Lung (tissue), 12 donors: ENCODE measurements around the gene MOB3C. TPM values are rescaled to one million over a fixed set of nuclear protein-coding genes. Genes with fewer than 3 reads are reported as not detected.
A peak's percentile ranks its signal among the peaks of the same experiment; 100 is the strongest.

Experiments used
- ATAC-seq: fragments of 200-7000 bp; cut with Tn5 transposase; one replicate; pipeline ENCODE4 v1.9.1; 2020; ENCODE audit warnings: moderate number of reproducible peaks; ENCODE audit not compliant: insufficient read depth, low FRiP score
- DNase-seq, 3 donors: peaks; one replicate each; pipeline ENCODE4 v3.0.0-alpha.2; 2013 to 2017
- H3K27ac ChIP-seq, 2 donors: one replicate each; pipeline ENCODE4 v1.5.1; 2013; ENCODE audit warnings: mild to moderate bottlenecking in 2 of 2, moderate library complexity in 2 of 2, control low read depth in 1 of 2, inconsistent platforms in 1 of 2, low read depth in 1 of 2, low read length in 1 of 2
- H3K27me3 ChIP-seq, 3 donors: one replicate each; pipeline ENCODE4 v1.5.1; 2013; ENCODE audit warnings: low read length in 2 of 3; ENCODE audit not compliant: control insufficient read depth in 3 of 3, insufficient read depth in 3 of 3
- H3K36me3 ChIP-seq, 4 donors: one replicate each; pipeline ENCODE4 v1.5.1; 2013; ENCODE audit warnings: low read length in 4 of 4, mild to moderate bottlenecking in 1 of 4, moderate library complexity in 1 of 4; ENCODE audit not compliant: control insufficient read depth in 4 of 4, insufficient read depth in 4 of 4
- H3K4me1 ChIP-seq, 5 donors: one replicate each; pipeline ENCODE4 v1.5.1; 2013; ENCODE audit warnings: low read length in 5 of 5, mild to moderate bottlenecking in 2 of 5, moderate library complexity in 1 of 5; ENCODE audit not compliant: control insufficient read depth in 5 of 5, insufficient read depth in 5 of 5
- H3K4me3 ChIP-seq: one replicate; pipeline ENCODE4 v1.5.1; 2013; ENCODE audit warnings: mild to moderate bottlenecking, control low read depth, moderate library complexity
- H3K9ac ChIP-seq, 2 donors: one replicate each; pipeline ENCODE4 v1.5.1; 2013; ENCODE audit warnings: low read length in 2 of 2, control low read depth in 1 of 2; ENCODE audit not compliant: insufficient read depth in 1 of 2
- H3K9me3 ChIP-seq, 4 donors: one replicate each; pipeline ENCODE4 v1.5.1; 2013; ENCODE audit warnings: low read length in 3 of 4, mild to moderate bottlenecking in 1 of 4, moderate library complexity in 1 of 4; ENCODE audit not compliant: control insufficient read depth in 4 of 4, insufficient read depth in 3 of 4
- WGBS, 2 donors: extraction: QIAGEN DNeasy Blood & Tissue Kit; methylation state at CpG; one replicate each; pipeline ENCODE4 v1.1.7; 2013; 5-methylcytosine and 5-hydroxymethylcytosine counted together
- polyA plus RNA-seq, 2 donors: library from polyadenylated mRNA; stranded (reverse); fragments of 200-250 nt; gene quantifications; one replicate each; pipeline ENCODE4 v1.2.1, GENCODE V29; 2013
- total RNA-seq, 2 donors: library from RNA; depleted of rRNA in 1 of 2; stranded (reverse); fragments of >200 nt in 1 of 2; gene quantifications; one replicate each; pipeline ENCODE4 v1.2.1, GENCODE V29; 2014 to 2021
- TF ChIP-seq, protein P1 (sequence below): IDR thresholded peaks from 2 replicates; pipeline ENCODE4 v1.5.1; 2012; ENCODE audit warnings: mild to moderate bottlenecking; ENCODE audit errors: control extremely low read depth, extremely low read depth
- donor health status: control.
- donor health status: control.
- donor health status: Bipolar disorder and iron deficiency.
- donor health status: healthy.
- donor health status: DM: yes; HTN: yes; CAD: no.

MOB3C gene
- total and polyA plus RNA-seq, 4 donors, result 10.6 to 28.7 (median 16.5) TPM

DNA sequence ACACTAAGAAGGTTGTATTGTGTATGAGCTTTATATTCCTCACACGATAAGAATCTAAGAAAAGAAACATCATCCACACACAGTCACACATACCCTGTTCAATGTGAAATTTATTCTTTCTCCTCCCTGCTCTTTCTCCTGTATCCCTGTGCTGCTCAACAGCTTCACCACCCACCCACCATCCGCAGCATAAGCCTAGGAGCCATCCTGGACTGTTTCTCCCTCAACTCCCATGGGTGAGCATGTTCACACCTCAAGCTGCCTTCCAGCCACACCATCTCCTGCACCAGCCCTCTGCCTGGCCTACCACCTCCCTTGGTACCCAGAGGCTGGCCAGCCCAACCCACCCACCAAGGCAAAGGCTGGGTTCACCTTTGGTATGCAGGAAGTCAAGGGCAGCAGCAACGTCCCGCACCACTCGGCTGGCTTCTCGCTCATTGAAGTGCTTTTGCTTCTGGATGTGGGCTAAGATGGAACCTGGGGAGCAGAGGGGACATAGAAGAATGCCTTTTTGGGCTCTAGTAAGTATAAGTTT lies 44.9 kb downstream of the MOB3C start:
- peaks cover 3 to 21% (median 5%) of the 10 kb centered on the region in 4 donors for H3K36me3 ChIP-seq
- H3K4me3 ChIP-seq, result no peak overlapping the region
- no peaks in the 10 kb centered on the region for H3K9me3 ChIP-seq
- TF ChIP-seq, protein P1, sequence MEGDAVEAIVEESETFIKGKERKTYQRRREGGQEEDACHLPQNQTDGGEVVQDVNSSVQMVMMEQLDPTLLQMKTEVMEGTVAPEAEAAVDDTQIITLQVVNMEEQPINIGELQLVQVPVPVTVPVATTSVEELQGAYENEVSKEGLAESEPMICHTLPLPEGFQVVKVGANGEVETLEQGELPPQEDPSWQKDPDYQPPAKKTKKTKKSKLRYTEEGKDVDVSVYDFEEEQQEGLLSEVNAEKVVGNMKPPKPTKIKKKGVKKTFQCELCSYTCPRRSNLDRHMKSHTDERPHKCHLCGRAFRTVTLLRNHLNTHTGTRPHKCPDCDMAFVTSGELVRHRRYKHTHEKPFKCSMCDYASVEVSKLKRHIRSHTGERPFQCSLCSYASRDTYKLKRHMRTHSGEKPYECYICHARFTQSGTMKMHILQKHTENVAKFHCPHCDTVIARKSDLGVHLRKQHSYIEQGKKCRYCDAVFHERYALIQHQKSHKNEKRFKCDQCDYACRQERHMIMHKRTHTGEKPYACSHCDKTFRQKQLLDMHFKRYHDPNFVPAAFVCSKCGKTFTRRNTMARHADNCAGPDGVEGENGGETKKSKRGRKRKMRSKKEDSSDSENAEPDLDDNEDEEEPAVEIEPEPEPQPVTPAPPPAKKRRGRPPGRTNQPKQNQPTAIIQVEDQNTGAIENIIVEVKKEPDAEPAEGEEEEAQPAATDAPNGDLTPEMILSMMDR, result no peak
- no peak for DNase-seq
- WGBS, 2 donors, result 95 to 99% methylated on average over 6 of the region's 6 CpGs
- no peak for ATAC-seq
- H3K9ac ChIP-seq, result no peak overlapping the region
- no peaks in the 10 kb centered on the region for H3K27me3 ChIP-seq
- peaks cover 0 to 12% (median 0%) of the 10 kb centered on the region in 5 donors for H3K4me1 ChIP-seq
- no peak overlapping the region for H3K27ac ChIP-seq

DNA sequence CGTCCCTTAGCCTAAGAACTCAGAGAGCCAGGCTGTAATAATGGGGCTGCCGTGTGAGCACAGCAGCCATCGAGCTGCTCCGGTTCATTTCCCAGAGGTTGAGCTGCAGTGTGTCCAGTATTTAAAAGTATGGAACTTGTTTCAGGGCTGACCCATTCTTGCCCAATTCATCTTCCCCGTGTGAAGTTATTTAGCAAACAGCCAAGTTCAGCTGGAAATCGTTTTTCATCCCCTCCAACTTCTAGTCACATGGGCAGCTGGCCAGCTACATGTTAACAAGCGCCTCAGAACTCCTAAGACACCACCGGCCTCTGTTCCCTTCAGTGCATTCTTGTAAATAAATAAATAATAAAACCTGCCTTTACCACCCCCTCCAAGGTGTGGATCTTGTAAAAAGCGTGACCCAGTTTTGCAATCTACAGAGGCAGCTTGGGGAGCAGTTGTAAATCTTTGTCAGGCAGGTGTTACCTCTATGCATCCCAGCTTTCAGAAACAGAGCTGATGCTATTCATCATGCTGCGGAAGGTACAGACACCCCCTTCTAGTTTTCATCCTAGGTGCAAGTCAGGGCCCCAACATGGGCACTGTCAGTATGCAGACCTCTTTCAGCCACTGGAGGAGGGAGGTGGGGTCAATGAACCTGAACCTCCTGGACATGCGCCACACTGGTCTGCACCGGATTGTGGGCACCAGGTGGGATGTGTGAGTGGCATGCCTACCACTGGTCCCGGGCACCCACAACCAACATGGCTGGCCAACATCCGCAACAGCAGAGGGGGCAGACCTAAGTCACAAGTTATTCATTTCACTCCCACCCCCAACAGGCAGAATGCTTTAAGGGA lies 46.5 kb downstream of the MOB3C start:
- no peak for ATAC-seq
- peak; percentile 41 to 83 (median 66) for DNase-seq
- peaks cover 6 to 17% (median 12%) of the 10 kb centered on the region in 4 donors for H3K36me3 ChIP-seq
- no peaks in the 10 kb centered on the region for H3K9me3 ChIP-seq
- H3K27me3 ChIP-seq, result no peaks in the 10 kb centered on the region
- H3K27ac ChIP-seq, result no peak overlapping the region
- TF ChIP-seq, protein P1, result no peak
- 75 to 79% methylated on average over 14 of the region's 14 CpGs for WGBS, 2 donors
- peaks cover 0 to 12% (median 0%) of the 10 kb centered on the region in 5 donors for H3K4me1 ChIP-seq
- H3K4me3 ChIP-seq, result no peak overlapping the region
- H3K9ac ChIP-seq, result no peak overlapping the region

DNA sequence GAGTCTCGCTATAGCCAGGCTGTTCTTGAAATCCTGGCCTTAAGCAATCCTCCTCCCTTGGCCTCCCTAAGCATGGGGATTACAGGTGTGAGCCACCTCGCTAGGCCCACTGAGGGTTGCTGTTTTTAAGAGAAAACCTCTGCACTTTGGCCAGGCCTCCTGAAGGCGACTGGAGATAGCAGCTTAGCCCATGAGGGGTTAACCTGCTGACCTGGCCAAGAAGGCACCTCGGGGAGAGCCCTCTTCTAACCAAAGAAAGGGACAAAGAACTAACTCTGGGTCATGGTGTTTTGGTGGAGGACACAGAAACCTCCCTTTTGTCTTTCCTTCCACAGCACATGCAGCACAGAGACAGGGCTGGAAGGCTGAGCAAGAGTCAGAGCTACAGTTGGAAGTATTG lies 47.5 kb downstream of the MOB3C start:
- WGBS, 2 donors, result 82 to 86% methylated on average over 4 of the region's 4 CpGs
- Histone ChIP-seq H3K4me1 (peaks cover 0 to 12% (median 0%) of the 10 kb centered on the region in 5 donors), H3K9me3 (no peaks in the 10 kb centered on the region), H3K27ac (no peak overlapping the region), H3K27me3 (no peaks in the 10 kb centered on the region), H3K4me3 (no peak overlapping the region), H3K9ac (no peak overlapping the region), H3K36me3 (peaks cover 5 to 26% (median 13%) of the 10 kb centered on the region in 4 donors)
- no peak for ATAC-seq
- no peak for DNase-seq
- TF ChIP-seq, protein P1, result no peak
